HepG2 (cell line): ENCODE data around the gene FAM222A. TPM values are rescaled to one million over a fixed set of nuclear protein-coding genes. Genes with fewer than 3 reads are reported as not detected.

Experiments used
- BHLHE40 ChIP-seq: IDR thresholded peaks from 2 replicates; pipeline ENCODE4 v1.6.1; 2011; ENCODE audit warnings: low read length, improper control_type of control experiment
- BRCA1 ChIP-seq: sonication (generic); formaldehyde crosslinking; IDR thresholded peaks from 2 replicates; pipeline ENCODE4 v1.4.0; 2020; ENCODE audit warnings: missing genetic modification reagents
- CBX2 ChIP-seq, 2 experiments: fragments of 200-600 bp in 1 of 2; sonication (generic); formaldehyde crosslinking in 1 of 2; IDR thresholded peaks; 2 replicates each; pipeline versions ENCODE4 v1.7.0 to v1.8.1; 2018 to 2022; ENCODE audit warnings: low read depth in 2 of 2, low read length in 1 of 2, mild to moderate bottlenecking in 1 of 2, missing genetic modification reagents in 1 of 2
- CHCHD3 ChIP-seq: sonication (generic); formaldehyde crosslinking; IDR thresholded peaks from 2 replicates; pipeline ENCODE4 v1.8.0; 2022; ENCODE audit warnings: mild to moderate bottlenecking, missing genetic modification reagents, moderate library complexity
- FOSL2 ChIP-seq: sonication (generic); formaldehyde crosslinking; IDR thresholded peaks from 2 replicates; pipeline ENCODE4 v1.4.0; 2020; ENCODE audit warnings: missing genetic modification reagents
- GRHL1 ChIP-seq: sonication (generic); formaldehyde crosslinking; conservative IDR thresholded peaks from 2 replicates; pipeline ENCODE4 v1.8.0; 2022; ENCODE audit warnings: missing genetic modification reagents
- HMGA1 ChIP-seq: sonication (generic); formaldehyde crosslinking; conservative IDR thresholded peaks from 2 replicates; pipeline ENCODE4 v1.4.0; 2020; ENCODE audit warnings: missing genetic modification reagents
- HMGXB3 ChIP-seq: sonication (generic); formaldehyde crosslinking; IDR thresholded peaks from 2 replicates; pipeline ENCODE4 v1.4.0; 2020; ENCODE audit warnings: missing genetic modification reagents, borderline replicate concordance
- JUNB ChIP-seq: sonication (generic); formaldehyde crosslinking; IDR thresholded peaks from 2 replicates; pipeline ENCODE4 v1.8.0; 2022; ENCODE audit warnings: missing genetic modification reagents, mild to moderate bottlenecking, borderline replicate concordance
- NONO ChIP-seq, 2 experiments: fragments of 450-650 bp in 1 of 2; sonication (generic) in 1 of 2; formaldehyde crosslinking in 1 of 2; IDR thresholded peaks in 1 of 2; conservative IDR thresholded peaks in 1 of 2; 2 replicates each; pipeline versions ENCODE4 v1.6.1 to v1.8.0; 2017 to 2022; ENCODE audit warnings: mild to moderate bottlenecking in 1 of 2, missing genetic modification reagents in 1 of 2, moderate library complexity in 1 of 2
- NR2F6 ChIP-seq, 2 experiments: IDR thresholded peaks; 2 replicates each; pipeline ENCODE4 v1.6.1; 2016; ENCODE audit warnings: antibody characterized with exemption in 1 of 2, mild to moderate bottlenecking in 1 of 2
- PHF21A ChIP-seq: sonication (generic); formaldehyde crosslinking; IDR thresholded peaks from 2 replicates; pipeline ENCODE4 v1.5.0; 2020; ENCODE audit warnings: mild to moderate bottlenecking, missing genetic modification reagents
- RXRA ChIP-seq: sonication (generic); formaldehyde crosslinking; IDR thresholded peaks from 2 replicates; pipeline ENCODE4 v1.5.1; 2020; ENCODE audit warnings: missing genetic modification reagents
- SKI ChIP-seq: fragments of 450-650 bp; IDR thresholded peaks from one replicate; pipeline ENCODE4 v1.6.1; 2018; ENCODE audit warnings: mild to moderate bottlenecking; ENCODE audit not compliant: partially characterized antibody
- SP4 ChIP-seq: sonication (generic); formaldehyde crosslinking; IDR thresholded peaks from 2 replicates; pipeline ENCODE4 v1.8.1; 2023; ENCODE audit warnings: mild to moderate bottlenecking, missing genetic modification reagents
- ZKSCAN1 ChIP-seq: fragments of 150-350 bp; IDR thresholded peaks from 2 replicates; pipeline ENCODE4 v1.6.1; 2014; ENCODE audit warnings: low read length
- ZNF326 ChIP-seq: sonication (generic); formaldehyde crosslinking; IDR thresholded peaks from 2 replicates; pipeline ENCODE4 v1.4.0; 2020; ENCODE audit warnings: missing genetic modification reagents, borderline replicate concordance
- ZNF350 ChIP-seq: sonication (generic); formaldehyde crosslinking; IDR thresholded peaks from 2 replicates; pipeline ENCODE4 v1.4.0; 2020; ENCODE audit warnings: mild to moderate bottlenecking, low read depth, missing genetic modification reagents, borderline replicate concordance
- ZNF513 ChIP-seq: sonication (generic); formaldehyde crosslinking; conservative IDR thresholded peaks from 2 replicates; pipeline ENCODE4 v1.5.0; 2020; ENCODE audit warnings: missing genetic modification reagents
- ZNF546 ChIP-seq: sonication (generic); formaldehyde crosslinking; conservative IDR thresholded peaks from 2 replicates; pipeline ENCODE4 v1.8.1; 2023; ENCODE audit warnings: mild to moderate bottlenecking, missing genetic modification reagents
- ZNF672 ChIP-seq: sonication (generic); formaldehyde crosslinking; IDR thresholded peaks from 2 replicates; pipeline ENCODE4 v1.8.1; 2022; ENCODE audit warnings: missing genetic modification reagents
- polyA plus RNA-seq, 8 experiments: library from polyadenylated mRNA; depleted of rRNA in 3 of 8; stranded (reverse) in 7 of 8; unstranded in 1 of 8; fragments of >200 nt; fragmentation: Illumina TruSeq in 4 of 8; extraction: Trizol in 4 of 8; gene quantifications; 2 replicates each; pipeline versions ENCODE4 v1.2.1 to v1.2.3, GENCODE V29; 2011 to 2016; ENCODE audit warnings: low read depth in 4 of 8, missing spikeins in 1 of 8, mixed read lengths in 1 of 8; ENCODE audit not compliant: insufficient read depth in 1 of 8
- total RNA-seq, 5 experiments: library from RNA; depleted of rRNA; stranded (reverse); fragments of >200 nt; fragmentation: Illumina TruSeq; extraction: Trizol; gene quantifications; 2 replicates each; pipeline ENCODE4 v1.2.3, GENCODE V29; 2016; ENCODE audit warnings: low read depth in 1 of 5

FAM222A gene
- total and polyA plus RNA-seq, 2 of the 13 experiments (the other 11 are each of a cell fraction or from before 2014, with no cell fraction given), result 2.7 to 9.6 TPM

GRCh38 chr12:109710747-109711595, 2.7 kb upstream of the FAM222A start (continued):
- TF ChIP-seq ZNF350 (CRISPR knock-in tag) (no peak), BHLHE40 (peak; percentile 56; the same call in 1 of the 2 replicates), FOSL2 (CRISPR knock-in tag) (0 out of 2 replicates have a peak, but pooled peaks have one; percentile 3), GRHL1 (CRISPR knock-in tag) (no peak), SP4 (CRISPR knock-in tag) (0 out of 2 replicates have a peak, but pooled peaks have one; percentile 15), BRCA1 (CRISPR knock-in tag) (no peak), ZKSCAN1 (peak; percentile 42; the same call in 1 of the 2 replicates), ZNF513 (CRISPR knock-in tag) (no peak), CHCHD3 (CRISPR knock-in tag) (no peak), HMGXB3 (no peak), SKI (peak; percentile 3), RXRA (peak; percentile 29; the same call in 1 of the 2 replicates), NONO (IDR thresholded peaks at IDR 0.05) (no peak), NONO (CRISPR knock-in tag; conservative IDR thresholded peaks at IDR 0.05) (no peak), HMGA1 (CRISPR knock-in tag) (no peak), ZNF546 (CRISPR knock-in tag) (no peak), NR2F6 (IDR thresholded peaks at IDR 0.05) (0 out of 2 replicates have a peak, but pooled peaks have one; percentile 20), NR2F6 (CRISPR knock-in tag; IDR thresholded peaks at IDR 0.05) (no peak), CBX2 (IDR thresholded peaks at IDR 0.05; ENCODE audit: low read depth, low read length) (no peak), CBX2 (CRISPR knock-in tag; IDR thresholded peaks at IDR 0.05; ENCODE audit: low read depth) (no peak), ZNF326 (CRISPR knock-in tag) (no peak), PHF21A (CRISPR knock-in tag) (0 out of 2 replicates have a peak, but pooled peaks have one; percentile 43), JUNB (CRISPR knock-in tag) (0 out of 2 replicates have a peak, but pooled peaks have one; percentile 39), ZNF672 (CRISPR knock-in tag) (no peak)
